ENCODE results near the gene IGF2BP3. TPM values are rescaled to one million over a fixed set of nuclear protein-coding genes. Genes with fewer than 3 reads are reported as not detected.
A peak's percentile ranks its signal among the peaks of the same experiment; 100 is the strongest.

The IGF2BP3 gene
- total RNA-seq, 1 donor from 2014 or later: not detected

DNA sequence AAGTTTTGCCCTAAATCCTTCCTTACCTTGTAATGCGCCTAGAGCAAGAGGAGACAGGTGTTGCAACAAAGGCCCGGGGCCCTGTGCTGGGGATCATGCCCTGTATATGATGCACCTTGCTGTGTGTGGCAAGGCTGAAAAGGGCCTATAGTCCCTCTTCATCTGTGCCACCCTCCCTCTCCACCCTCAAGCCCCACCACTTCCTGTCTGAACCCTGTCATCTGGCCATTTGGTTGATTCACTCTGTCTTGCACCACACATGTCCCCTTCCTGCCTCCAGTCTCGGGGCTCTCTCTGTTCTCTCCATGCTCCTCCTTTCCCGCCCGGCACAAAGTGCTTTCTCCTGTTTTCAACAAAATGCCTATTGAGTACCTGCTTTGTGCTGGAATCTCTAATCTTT is 182.7 kb downstream of the IGF2BP3 start:
- intact Hi-C loops (cut with DNase I): no loop called here
- DNase-seq: no peak
- ATAC-seq (ENCODE audit: poor library complexity): no peak

DNA sequence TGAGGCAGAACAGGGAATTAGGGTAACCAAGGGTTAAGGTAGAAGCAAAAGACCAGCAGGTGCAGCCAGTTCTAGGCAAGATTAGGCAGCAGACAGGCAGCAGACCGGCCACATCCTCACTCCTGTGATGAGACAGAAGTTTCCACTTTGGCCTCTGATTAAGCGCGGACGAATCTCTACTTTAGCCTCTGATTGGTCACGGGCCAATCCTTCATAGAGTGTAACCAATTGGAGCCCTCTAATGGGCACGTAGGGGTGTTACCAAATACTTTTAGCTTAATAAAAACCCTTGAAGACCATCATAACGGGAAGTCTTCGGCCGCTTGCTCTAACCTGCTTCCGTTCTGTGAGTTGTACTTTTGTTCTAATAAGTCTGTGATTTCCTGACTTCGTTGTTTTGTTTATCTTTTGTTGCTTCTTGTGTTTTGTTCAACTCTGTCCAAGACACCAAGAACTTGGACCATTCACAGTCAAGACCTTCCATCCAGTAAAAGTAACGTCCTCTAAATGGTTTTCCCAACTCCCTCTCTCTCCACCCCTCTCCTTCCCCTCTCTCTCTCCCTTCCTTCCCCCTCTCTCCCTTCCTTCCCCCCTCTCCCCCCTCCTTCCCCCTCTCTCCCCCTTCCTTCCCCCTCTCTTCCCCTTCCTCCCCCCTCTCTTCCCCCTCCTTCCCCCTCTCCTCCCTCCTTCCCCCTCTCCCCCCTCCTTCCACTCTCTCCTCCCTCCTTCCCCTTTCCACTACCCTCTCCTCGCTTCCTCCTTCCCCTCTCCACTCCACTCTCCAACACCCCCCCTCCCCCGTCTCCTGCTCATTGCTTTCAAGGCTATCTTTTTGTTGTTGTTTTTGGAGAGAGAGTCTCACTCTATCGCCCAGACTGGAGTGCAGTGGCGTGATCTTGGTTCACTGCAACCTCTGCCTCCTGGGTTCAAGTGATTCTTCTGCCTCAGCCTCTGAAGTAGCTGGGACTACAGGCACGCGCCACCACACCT is 184.3 kb downstream of the IGF2BP3 start:
- intact Hi-C loops (cut with DNase I): no loop called here
- ATAC-seq (ENCODE audit: poor library complexity): no peak

DNA sequence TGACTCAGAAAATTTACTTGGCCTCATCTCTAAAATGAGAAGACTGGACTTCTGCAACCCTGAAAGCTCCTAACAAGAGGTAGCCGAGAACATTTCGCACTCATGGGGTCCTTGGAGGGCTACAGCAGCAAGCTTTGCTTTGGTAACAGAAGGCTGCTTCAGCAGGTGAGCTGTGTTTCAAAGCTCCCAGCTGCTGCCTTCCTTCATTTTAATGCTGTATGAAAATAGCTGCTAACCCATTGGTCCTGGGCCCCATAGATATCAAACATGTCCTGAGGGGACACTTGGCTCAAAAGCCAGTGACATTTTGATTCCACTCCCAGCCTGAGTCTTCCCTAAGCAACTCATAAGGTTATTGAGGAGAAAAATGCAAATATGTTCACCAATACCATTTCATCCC is 185.4 kb downstream of the IGF2BP3 start:
- no peak for DNase-seq
- intact Hi-C loops (cut with DNase I): no loop called here
- ATAC-seq (ENCODE audit: poor library complexity): no peak

More for the DNA sequence above, 184.3 kb downstream of the IGF2BP3 start:
- DNase-seq: no peak

DNA sequence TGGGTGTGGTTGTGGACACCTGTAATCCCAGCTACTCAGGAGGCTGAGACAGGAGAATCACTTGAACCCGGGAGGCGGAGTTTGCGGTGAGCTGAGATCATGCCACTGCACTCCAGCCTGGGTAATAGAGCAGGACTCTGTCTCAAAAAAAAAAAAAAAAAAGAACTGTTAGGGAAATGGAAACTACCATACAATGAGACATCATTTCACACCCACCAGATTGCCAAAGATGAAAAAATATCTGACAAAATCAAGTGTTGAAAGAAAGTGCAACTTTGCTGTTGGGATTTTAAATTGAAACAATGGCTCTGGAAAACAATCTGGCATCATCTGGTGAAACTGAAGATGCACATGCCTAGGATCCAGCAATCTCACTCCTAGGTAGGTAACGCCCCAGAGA is 187.2 kb downstream of the IGF2BP3 start:
- no peak for ATAC-seq (ENCODE audit: poor library complexity)
- DNase-seq: no peak
- intact Hi-C loops (cut with DNase I): no loop called here

DNA sequence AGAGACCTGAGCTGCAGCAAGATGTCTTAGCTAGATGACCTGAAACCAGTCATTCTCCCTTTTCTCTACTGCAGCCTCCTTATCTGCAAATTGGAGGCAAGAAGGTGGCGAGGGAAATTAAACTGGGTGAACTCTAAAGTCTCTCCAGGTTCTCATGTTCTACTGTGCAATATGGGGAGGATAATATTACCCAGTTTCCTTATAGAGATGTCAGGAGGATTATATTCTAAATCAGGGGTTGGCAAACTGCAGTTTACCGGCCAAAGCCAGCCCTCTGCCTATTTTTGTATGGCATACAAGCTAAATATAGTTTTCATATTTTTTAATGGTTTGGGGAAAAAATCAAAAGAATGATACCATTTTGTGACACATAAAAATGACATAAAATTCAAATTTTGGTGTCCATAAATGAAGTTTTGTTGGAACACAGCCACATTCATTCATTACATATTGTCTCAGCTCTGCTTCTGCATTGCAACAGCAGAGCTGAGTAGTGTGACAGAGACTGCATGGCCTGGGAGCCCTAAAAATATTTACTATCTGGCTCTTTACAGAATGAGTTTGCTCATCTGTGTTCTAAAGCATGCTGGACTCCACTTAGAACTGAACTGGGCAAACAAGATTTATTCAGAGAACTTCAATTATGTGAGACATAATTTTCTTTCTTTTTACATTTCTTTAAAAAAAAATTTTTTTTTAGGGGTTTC is 190.3 kb downstream of the IGF2BP3 start:
- intact Hi-C loops (cut with DNase I): no loop called here
- ATAC-seq (ENCODE audit: poor library complexity) (no peak), DNase-seq (no peak)

DNA sequence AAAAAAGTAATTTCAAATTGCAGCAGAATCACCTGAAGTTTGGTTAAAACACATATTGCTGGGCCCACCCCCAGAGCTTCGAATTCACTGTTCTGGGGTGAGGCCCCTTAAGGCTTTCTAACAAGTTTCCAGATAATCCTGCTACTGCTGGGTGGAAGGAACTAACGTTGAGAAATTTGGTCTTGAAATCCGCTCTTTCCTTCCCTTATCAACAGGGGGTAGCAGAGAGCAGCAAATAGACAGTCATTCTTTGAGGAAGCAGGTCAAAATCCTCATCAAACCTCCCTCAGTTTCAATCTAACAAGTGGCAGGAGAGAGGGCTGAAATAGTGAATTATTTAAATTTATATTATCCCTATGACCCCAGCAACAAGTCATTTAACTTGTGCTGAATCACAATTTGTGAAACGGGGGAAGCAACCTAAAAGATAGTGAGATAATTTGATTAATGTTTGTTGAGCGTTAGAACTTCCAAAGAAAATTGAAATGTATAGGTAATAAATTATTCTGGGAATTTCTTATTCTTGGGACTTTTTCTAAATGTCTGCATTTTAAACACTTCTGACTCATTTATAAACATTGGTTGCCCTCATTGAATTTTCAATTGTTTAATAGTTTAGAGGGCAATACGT is 192.8 kb downstream of the IGF2BP3 start:
- intact Hi-C loops (cut with DNase I): no loop called here
- DNase-seq: no peak
- peak; percentile 66 for ATAC-seq (ENCODE audit: poor library complexity)

DNA sequence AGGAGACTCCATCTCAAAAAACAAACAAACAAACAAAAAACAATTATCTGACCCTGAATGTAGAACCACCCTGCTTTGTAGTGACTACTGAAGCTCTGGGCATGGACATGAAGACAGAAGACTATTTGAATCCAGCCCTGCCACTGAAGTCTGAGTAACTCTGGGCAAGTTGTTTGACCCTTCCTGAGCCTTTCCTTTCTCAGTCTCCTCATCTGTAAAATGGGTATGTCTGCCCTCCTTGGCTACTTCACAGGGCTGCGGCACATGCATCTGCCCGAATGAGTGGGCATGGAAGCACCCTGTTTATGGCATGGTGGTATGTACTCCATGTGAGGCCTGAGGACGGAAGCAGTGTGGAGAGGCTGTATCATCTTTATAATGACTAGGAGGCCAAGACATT is 193.3 kb downstream of the IGF2BP3 start:
- intact Hi-C loops (cut with DNase I): no loop called here
- ATAC-seq (ENCODE audit: poor library complexity) (no peak), DNase-seq (no peak)

DNA sequence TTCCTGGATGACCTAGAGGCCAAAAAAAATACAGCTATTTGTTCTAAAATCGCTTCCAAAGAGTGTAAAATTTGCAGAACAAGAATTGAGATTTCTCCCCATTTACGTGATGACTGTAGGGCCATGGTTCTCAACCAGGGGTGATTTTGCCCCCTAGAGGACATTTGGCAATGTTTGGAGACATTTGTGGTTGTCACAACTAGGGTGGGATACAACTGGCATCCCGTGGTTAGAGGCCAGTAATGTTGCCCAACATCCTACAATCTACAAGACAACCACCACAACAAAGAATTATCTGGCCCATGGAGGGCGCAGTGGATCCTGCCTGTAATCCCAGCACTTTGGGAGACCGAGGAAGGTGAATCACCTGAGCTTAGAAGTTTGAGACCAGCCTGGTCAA is 193.9 kb downstream of the IGF2BP3 start:
- DNase-seq: no peak
- intact Hi-C loops (cut with DNase I): no loop called here
- ATAC-seq (ENCODE audit: poor library complexity): no peak

DNA sequence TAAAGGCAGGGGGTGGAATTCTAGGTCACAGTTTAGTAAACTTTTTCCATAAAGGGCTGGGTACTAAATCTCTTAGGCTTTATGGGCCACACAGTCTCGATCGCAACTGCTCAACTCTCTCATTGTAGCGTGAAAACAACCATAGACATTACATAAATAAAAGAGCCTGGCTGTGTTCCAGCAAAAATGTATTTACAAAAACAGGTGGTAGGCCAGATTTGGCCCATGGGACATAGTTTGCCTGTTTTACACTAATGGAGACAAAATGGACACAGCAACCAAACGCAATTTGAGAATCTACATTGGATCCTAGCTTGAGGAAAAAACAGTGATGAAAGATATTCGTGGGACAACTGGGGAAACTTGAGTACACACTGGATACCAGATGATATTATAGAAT is 194.4 kb downstream of the IGF2BP3 start:
- no peak for ATAC-seq (ENCODE audit: poor library complexity)
- intact Hi-C loops (cut with DNase I): no loop called here

DNA sequence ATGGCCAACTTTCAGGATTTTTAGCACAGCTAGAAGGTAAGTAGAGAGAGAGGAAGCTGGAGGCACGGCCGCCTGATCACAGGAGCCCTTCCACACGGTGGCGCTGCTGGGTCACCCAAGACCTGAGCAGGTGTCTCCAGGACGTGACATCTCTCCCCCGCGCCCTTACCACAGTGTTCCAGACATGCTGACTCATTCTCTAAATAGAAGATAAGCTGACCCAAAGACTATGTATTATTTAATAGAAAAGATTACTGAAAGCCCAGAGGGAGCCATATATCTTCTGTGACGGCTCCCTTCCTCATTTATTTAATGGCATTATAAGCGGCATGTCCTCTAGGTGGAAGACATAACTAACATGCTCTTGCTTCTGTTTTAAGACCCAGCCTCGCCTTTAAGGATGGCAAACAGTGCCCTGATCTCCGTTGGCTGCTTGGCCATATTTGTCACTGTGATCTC is 197.1 kb downstream of the IGF2BP3 start:
- ATAC-seq (ENCODE audit: poor library complexity) (peak; percentile 89), DNase-seq (peak; percentile 91)
- intact Hi-C loops (cut with DNase I): no loop called here

More for the DNA sequence above, 194.4 kb downstream of the IGF2BP3 start:
- no peak for DNase-seq

DNA sequence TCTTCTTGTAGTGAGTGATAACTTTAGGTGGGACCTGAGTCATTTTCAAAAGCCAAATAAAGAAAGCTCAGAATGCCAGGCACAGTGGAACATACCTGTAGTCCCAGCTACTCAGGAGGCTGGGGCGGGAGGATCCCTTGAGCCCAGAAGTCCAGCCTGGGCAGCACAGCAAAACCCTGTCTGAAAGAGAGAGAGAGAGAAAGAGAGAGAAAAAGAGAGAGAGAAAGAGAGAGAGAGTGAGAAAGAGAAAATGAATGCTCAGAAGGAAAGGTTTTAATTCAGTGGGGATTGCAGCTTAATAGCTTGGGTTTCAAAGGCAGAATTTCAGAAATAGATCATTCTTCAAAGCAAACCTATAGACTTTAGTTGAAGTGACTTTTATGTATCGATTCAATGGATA is 198.0 kb downstream of the IGF2BP3 start:
- intact Hi-C loops (cut with DNase I): no loop called here
- DNase-seq (no peak), ATAC-seq (ENCODE audit: poor library complexity) (no peak)

DNA sequence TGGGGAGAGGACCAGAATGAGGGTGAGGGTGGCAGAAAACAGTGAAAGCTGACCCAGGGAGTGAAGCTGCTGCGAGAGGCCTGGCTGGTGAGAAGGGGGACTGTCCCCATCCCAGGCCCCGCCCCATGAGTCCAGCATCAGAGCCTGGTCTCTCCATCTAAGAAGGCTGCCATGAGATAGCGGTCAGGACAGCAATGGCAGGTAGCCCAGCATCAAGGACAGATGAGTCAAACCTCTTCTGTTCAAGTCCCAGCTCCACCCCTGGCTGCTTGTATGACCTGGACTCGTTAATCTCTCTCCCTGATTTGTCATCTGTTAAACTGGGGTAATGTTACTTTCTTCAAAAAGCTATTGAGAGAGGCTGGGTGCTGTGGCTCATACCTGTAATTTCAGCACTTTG is 201.5 kb downstream of the IGF2BP3 start:
- ATAC-seq (ENCODE audit: poor library complexity) (peak; percentile 81), DNase-seq (peak; percentile 56)
- intact Hi-C loops (cut with DNase I): no loop called here

DNA sequence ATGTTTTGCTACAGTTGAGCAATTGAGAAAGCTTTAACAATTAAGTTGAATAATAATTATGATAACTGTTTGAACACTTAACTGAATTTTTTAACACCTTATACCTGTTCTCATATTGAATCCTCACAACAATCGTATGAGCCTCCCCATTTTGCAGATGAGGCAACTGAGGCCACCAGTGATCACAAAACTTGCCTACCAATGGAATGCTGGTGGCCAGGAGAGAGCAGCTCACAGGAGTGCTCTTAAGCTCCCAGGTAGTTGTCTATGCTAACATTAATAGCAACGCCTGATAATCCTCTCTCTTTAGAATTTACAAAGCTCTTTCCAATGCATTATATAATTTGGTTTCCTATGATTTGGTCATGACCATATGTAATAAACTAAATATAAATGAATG is 202.1 kb downstream of the IGF2BP3 start:
- ATAC-seq (ENCODE audit: poor library complexity) (no peak), DNase-seq (no peak)
- intact Hi-C loops (cut with DNase I): no loop called here

DNA sequence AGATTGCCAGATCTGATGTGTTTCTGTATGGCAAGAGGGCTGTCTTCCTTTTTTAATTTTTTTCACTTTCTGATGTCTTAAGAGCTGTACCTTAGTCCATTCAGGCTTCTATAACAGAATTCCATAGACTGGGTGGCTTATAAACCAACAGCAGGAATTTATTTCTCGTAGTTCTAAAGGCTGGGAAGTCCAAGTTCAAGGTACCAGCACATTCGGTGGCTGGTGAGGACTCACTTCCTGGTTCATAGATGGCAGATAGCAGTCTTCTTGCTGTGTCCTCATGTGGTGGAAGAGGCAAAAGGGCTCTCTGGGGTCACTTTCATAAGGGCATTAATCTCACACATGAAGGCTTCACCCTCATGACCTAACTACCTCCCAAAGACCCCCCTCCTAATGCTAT is 202.9 kb downstream of the IGF2BP3 start:
- no peak for DNase-seq
- no peak for ATAC-seq (ENCODE audit: poor library complexity)
- intact Hi-C loops (cut with DNase I): no loop called here

DNA sequence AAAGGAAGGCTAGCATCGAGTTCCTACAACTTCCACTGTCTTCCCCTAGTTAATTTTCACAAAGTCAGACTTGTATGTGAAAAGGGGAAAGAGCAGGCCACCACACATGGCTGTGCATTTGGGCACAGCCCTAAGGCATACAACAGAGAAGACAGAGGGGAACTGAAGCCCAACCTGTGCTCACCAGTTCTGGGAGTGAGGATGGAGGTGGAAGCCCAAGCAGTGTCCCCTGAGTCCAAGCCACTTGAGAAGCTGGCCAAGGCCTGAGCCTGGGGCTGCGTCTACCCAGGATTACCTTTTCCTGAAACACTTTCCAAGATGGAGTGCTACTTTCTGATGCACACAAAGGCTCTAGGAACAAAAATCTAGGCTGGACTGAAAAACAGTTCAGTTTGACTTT is 203.4 kb downstream of the IGF2BP3 start:
- DNase-seq (no peak), ATAC-seq (ENCODE audit: poor library complexity) (no peak)
- intact Hi-C loops (cut with DNase I): no loop called here

DNA sequence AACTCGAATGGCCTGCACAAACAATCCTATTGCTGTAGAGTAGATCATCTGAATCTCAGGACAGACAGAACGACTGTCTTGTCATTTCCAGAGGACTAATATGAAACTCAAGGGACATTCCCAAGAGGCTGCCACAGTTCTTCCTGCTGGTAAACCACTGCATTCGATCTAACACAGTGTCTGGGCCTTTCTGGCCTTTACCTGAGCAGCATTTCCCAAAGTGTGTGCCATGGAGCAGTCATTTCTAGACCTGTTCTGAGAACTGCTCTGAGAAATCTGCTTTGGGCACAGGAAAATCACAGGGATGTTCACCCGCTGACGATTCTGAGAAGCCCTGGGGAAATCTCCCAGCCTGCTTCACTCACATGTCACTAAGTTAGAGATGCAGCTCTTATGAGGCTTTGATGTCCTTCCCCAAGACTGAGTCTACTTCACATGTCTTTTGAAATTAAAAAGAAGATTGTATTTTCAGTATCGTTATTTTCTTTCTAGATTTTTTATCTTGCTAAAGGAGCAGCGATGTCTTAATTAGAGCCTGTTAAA is 205.3 kb downstream of the IGF2BP3 start:
- intact Hi-C loops (cut with DNase I): no loop called here

DNA sequence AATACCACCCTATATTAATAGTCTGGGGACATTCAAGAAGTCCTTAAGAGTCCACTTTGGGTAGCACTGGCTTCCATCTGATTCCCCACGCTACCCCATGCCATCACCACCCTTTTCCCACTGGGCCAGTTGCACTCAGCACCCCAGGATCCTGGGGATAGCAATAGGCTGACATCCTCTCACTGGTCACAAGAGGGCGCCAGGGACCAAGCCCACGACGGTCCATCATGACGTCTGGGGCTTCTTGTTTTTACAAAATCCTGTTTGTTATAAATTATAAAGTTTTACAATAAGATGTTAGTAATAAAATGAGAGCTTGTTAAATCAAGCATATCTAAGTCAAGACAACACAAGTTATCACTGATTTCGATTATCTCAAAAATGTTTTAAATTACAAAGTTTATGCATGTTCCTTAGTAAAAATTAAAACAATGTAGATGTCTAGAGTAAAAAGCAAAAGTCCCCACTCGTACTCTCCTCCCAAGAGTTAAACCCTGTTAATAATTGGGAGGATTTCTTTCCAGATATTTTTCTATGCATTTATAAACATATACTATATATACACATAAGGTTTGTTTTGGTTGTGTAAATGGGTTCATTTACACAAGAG is 208.3 kb downstream of the IGF2BP3 start:
- ATAC-seq (ENCODE audit: poor library complexity) (peak; percentile 86), DNase-seq (peak; percentile 63)
- intact Hi-C loops (cut with DNase I): no loop called here

More for the DNA sequence above, 205.3 kb downstream of the IGF2BP3 start:
- DNase-seq (no peak), ATAC-seq (ENCODE audit: poor library complexity) (no peak)

DNA sequence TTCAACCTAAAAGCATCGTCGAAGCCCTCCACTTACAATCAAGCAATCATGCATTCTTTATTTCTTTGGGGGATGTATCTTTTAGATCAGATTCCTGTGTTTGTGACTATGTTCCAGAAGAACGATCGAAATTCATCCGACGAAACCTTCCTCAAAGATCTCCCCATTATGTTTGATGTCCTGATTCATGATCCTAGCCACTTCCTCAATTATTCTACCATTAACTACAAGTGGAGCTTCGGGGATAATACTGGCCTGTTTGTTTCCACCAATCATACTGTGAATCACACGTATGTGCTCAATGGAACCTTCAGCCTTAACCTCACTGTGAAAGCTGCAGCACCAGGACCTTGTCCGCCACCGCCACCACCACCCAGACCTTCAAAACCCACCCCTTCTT is 209.9 kb downstream of the IGF2BP3 start:
- intact Hi-C loops (cut with DNase I): no loop called here
- no peak for ATAC-seq (ENCODE audit: poor library complexity)
- DNase-seq: no peak

Data from Right ventricle myocardium superior (tissue), 1 donor.